ENCODE measurements around the gene ZNF778.

The ZNF778 gene

DNA sequence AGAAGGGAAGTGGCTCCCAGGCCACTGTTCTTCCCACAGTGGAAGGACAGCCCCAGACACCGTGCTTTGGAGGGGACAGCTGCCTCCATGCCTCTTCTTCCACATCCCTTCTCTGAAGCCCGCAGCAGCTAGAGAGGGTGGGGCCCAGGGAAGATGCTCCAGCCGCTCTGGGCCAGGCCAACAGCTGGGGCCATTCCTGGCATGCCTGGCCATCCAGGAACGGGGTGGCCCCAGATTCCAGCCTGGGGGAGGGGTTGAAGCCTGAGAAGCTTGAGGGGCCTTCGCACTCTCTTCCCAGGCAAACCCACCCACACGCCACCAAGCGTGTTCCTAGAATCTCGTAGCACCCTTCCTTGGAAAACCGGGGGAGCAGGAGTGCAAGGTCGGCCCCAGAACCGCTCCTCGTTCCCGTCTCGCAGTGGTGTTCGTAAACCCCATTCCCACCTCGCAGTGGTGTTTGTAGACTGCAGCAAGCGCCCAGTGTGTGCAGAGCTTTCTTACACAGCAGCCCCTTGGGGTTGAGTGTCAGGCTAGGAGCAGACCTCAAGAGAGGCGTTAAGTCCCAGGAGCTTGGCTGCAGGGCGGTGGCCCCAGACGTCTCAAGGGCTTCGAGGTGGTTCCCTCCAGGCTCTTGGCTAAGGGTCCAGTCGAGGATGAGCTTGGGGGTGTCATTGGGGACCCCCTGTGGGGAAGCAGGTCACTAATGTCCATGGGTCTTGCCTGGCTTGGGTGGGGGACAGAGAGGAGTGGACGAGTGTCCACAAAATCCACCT is 43.3 kb upstream of the ZNF778 start:
- TF ChIP-seq TAF1 (IDR thresholded peaks at IDR 0.05; ENCODE audit: borderline replicate concordance, low read depth, low read length): no peak
- TF ChIP-seq POLR2A (IDR thresholded peaks at IDR 0.05; ENCODE audit: low read depth, low read length): no peak
- no peak for TF ChIP-seq POLR2AphosphoS5 (IDR thresholded peaks at IDR 0.05; ENCODE audit: low read depth, low read length)
- no peak for DNase-seq (ENCODE audit: insufficient read length)
- no peak for FAIRE-seq

DNA sequence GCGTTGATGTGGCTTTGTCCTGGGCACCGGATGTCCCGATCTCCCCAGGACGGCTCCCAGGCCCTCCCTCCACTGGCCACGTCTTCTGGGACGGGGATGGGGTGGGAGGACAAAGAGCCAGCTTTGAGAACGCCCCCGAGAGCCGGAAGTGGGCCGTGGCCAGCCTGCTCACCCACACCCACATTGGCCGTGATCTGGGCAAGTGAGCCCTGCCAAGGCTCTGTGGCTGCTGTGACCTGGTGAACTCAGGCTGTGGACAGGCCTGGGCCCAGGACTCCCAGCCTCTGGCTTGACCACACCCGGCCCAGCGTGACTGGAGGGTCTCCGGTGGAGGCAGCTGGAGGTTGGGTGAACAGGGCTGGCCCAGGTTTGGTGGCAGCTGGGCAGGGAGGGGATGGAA is 42.6 kb upstream of the ZNF778 start:
- no peak for FAIRE-seq
- no peak for TF ChIP-seq POLR2A (IDR thresholded peaks at IDR 0.05; ENCODE audit: low read depth, low read length)
- TF ChIP-seq POLR2AphosphoS5 (IDR thresholded peaks at IDR 0.05; ENCODE audit: low read depth, low read length): no peak
- no peak for TF ChIP-seq TAF1 (IDR thresholded peaks at IDR 0.05; ENCODE audit: borderline replicate concordance, low read depth, low read length)
- no peak for DNase-seq (ENCODE audit: insufficient read length)

DNA sequence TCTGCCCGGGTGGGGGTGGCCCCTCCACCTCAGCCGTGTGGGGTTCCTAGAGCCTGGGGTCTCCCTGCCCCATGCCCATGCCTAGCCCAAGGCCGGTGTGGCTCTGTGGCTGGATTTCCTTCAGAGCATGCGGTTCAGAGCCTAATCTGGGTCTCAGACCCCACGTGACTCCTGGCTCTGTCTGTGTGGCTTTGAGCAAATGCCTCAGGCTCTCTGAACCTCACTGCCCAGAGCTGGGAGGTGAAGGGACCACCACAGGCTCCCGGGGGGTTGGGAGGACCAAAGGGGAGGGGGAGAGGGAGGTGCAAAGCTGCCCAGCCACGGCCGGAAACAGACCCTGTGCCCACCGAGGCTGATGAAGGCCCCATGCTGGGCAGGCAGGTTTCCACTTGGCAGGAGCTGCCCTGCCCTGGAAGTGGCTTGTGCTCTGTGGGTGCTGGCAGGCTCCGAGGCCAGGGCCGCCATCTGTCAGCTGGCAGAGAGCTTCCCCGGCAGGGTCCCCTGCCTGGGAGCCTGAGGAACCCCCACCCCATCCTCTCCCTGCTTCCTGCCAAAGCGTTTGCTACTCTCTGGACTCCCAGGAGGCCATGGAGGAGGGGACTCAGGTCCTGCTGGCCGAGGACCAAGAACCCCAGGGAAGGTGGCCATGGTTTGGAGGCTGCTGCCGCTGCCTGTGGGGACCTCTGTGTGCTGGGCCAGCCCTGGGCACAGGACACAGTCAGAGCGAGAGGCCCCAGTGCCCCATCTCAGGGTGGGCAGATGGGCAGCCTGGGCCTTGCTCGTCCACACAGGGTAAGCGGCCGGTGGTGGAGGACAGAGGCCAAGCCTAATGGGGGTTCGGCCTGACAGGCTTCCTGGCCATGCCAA is 42.0 kb upstream of the ZNF778 start:
- TF ChIP-seq POLR2A (IDR thresholded peaks at IDR 0.05; ENCODE audit: low read depth, low read length) (no peak), POLR2AphosphoS5 (IDR thresholded peaks at IDR 0.05; ENCODE audit: low read depth, low read length) (no peak), TAF1 (IDR thresholded peaks at IDR 0.05; ENCODE audit: borderline replicate concordance, low read depth, low read length) (no peak)
- no peak for DNase-seq (ENCODE audit: insufficient read length)
- no peak for FAIRE-seq

DNA sequence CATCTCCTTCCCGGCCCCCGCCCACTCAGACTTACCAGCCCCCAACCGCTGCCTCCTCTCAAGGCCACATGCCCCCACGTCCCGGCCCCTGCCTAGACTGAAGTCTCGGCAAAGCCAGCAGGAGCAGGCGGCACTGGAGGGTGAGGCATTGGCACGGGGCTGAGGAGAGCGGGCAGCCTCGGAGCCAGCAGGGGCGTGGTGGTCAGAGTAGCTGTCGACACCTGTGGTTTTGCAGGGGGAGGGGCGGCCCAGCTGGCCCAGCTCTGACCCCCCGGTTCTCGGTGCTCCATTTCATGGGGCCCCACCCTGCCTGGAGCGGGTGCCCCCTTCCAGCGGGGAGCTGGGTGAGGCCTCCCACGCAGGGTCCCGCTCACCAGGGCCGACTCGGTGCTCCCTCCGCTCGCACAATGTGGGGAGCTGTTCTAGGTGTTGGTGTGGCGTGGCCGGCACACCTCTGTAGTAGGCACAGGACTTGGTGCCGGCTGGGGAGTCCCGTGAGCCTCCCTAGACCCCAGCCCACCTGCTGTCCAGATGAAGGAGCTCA is 41.3 kb upstream of the ZNF778 start:
- FAIRE-seq (no peak), DNase-seq (ENCODE audit: insufficient read length) (no peak)
- no peak for TF ChIP-seq POLR2A (IDR thresholded peaks at IDR 0.05; ENCODE audit: low read depth, low read length)
- TF ChIP-seq TAF1 (IDR thresholded peaks at IDR 0.05; ENCODE audit: borderline replicate concordance, low read depth, low read length): no peak
- no peak for TF ChIP-seq POLR2AphosphoS5 (IDR thresholded peaks at IDR 0.05; ENCODE audit: low read depth, low read length)

DNA sequence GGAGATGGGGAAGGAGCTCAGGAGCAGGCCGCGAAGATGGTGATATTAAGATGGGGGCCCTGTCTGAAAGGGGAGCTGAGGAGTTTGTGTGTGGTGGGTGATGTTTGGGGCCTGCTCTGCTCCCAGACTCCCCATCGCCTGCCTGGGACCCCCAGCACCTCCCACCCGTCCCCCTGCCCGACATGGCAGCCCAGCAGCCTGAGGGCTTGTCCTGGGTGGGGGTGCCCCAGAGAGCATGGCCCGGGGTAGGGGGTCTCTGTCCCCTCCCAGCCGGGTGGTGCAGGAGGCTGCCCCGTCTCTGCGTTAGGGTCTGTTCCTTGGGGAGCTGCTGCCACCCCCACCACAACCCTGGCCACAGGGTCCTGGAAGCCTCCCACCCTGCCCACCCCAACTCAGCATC is 40.8 kb upstream of the ZNF778 start:
- FAIRE-seq: no peak

DNA sequence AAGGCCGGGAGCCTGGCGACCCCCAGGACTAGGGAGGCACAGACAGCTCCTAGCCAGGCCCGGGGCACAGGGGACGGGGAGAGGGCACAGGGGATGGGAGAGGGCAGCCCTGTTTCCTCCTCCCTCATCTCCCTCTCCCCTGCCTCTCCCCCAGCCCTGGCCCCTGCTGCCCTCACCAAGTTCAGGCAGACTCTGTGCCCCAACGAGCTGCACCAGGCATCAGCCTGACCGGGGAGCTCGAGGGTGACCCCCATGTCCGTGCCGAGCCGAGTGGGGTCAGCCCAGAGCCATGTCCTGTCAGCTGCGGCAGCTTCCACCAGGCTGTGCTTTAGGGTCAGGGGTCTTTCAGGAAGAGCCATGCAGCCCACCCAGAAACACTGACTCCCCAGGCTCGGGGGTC is 40.0 kb upstream of the ZNF778 start:
- TF ChIP-seq TAF1 (IDR thresholded peaks at IDR 0.05; ENCODE audit: borderline replicate concordance, low read depth, low read length) (no peak), POLR2A (IDR thresholded peaks at IDR 0.05; ENCODE audit: low read depth, low read length) (no peak), POLR2AphosphoS5 (IDR thresholded peaks at IDR 0.05; ENCODE audit: low read depth, low read length) (no peak)
- no peak for FAIRE-seq
- no peak for DNase-seq (ENCODE audit: insufficient read length)

More for the DNA sequence above, 40.8 kb upstream of the ZNF778 start:
- no peak for DNase-seq (ENCODE audit: insufficient read length)
- TF ChIP-seq TAF1 (IDR thresholded peaks at IDR 0.05; ENCODE audit: borderline replicate concordance, low read depth, low read length) (no peak), POLR2A (IDR thresholded peaks at IDR 0.05; ENCODE audit: low read depth, low read length) (no peak), POLR2AphosphoS5 (IDR thresholded peaks at IDR 0.05; ENCODE audit: low read depth, low read length) (no peak)

DNA sequence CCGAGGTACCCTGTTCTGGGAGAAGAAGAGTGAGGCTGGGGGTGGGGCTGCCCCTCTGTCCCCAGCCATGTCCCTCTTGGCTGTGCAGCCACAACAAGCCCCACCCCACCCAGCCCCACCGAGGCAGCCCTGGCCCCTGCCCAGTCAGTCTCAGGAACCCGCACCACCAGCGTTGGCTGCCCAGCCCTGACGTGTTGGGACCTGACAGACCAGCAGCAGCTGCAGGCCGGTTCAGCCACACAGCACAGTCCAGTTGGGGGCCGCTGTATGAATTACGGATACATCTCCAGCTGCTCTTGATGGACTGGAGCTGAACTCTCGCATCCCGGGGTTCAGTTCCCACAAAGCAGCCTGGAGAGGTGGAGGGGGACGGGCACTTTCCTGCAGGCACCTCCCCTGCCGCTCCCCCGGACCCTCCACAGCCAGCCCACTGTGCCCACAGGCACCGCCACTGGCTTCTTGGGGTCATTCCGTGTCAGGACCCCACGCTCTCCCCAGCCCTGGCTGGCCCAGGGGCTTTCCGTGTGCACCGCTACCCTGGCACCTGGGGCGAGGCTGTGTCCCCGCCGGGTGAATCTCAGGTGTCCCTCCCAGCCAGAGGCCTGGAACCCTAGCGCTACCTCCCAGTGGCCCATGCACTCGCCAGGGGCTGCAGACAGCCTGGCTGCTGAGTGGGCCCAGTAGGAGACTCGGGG is 38.9 kb upstream of the ZNF778 start:
- no peak for TF ChIP-seq POLR2AphosphoS5 (IDR thresholded peaks at IDR 0.05; ENCODE audit: low read depth, low read length)
- no peak for FAIRE-seq
- no peak for DNase-seq (ENCODE audit: insufficient read length)

DNA sequence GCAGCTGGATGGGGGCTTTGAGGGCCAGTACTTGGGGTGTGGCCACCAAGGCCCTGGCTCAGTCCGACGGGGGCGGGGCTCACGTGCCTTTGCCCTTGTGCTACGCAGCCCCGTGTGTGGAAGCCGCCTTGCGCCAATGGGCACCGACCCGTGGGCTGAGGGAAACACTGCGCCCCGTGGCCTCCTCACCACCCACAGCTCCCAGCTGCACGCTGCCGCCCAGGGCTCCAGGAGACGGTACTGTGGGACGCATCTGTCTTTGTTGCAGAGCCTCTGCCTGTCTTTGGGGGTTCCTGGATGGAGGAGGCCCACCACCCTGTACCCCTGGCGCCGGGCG is 38.4 kb upstream of the ZNF778 start:
- no peak for TF ChIP-seq TAF1 (IDR thresholded peaks at IDR 0.05; ENCODE audit: borderline replicate concordance, low read depth, low read length)
- no peak for TF ChIP-seq POLR2AphosphoS5 (IDR thresholded peaks at IDR 0.05; ENCODE audit: low read depth, low read length)
- no peak for TF ChIP-seq POLR2A (IDR thresholded peaks at IDR 0.05; ENCODE audit: low read depth, low read length)
- FAIRE-seq: no peak
- DNase-seq (ENCODE audit: insufficient read length): no peak

DNA sequence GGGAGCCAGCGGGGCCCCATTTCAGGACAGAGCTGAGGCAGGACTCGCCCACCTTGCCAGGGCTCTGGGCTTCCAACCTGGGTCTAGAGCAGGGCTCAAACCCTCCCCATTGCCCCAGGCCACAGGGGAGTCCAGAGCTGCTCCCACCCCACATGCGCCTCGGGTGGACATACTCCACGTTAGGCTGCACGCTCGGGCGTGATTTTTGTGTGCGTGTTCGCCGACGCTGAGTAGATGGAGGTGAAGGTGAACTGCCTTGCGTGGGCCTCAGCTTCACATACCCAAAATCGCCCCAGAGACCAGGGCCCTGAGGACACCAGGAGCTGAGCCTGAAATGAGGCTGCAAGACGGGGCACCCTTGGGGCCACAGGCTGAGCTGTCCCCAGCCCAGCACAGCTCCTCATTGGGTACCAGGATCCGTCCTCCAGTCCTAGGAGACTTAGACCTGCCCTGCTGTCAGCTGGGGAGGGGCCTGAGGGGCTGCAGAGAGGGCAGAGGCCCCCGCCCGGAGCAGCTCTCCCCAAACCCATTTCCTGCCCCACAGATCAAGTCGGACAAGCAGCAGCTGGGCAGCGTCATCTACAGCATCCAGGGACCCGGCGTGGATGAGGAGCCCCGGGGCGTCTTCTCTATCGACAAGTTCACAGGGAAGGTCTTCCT is 37.7 kb upstream of the ZNF778 start:
- FAIRE-seq: no peak
- DNase-seq (ENCODE audit: insufficient read length): no peak
- TF ChIP-seq POLR2A (IDR thresholded peaks at IDR 0.05; ENCODE audit: low read depth, low read length): no peak
- TF ChIP-seq POLR2AphosphoS5 (IDR thresholded peaks at IDR 0.05; ENCODE audit: low read depth, low read length): no peak
- no peak for TF ChIP-seq TAF1 (IDR thresholded peaks at IDR 0.05; ENCODE audit: borderline replicate concordance, low read depth, low read length)

DNA sequence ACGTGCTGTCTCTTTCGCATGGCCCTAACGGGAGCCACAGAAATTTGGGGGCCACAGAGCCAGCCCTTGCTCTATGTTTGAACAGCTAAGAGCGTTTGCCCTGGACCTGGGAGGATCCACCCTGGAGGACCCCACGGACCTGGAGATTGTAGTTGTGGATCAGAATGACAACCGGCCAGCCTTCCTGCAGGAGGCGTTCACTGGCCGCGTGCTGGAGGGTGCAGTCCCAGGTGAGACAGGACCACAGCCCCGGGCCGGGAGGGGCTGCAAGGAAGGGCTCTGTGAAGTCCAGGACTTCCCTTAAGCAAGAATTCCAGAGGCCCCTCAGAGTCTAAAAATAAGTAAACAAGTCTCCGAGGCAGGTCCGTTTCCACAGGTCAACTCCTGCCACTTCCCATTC is 34.0 kb upstream of the ZNF778 start:
- FAIRE-seq: no peak
- TF ChIP-seq TAF1 (IDR thresholded peaks at IDR 0.05; ENCODE audit: borderline replicate concordance, low read depth, low read length) (no peak), POLR2A (IDR thresholded peaks at IDR 0.05; ENCODE audit: low read depth, low read length) (no peak), POLR2AphosphoS5 (IDR thresholded peaks at IDR 0.05; ENCODE audit: low read depth, low read length) (no peak)
- no peak for DNase-seq (ENCODE audit: insufficient read length)

Data from GM12892 (cell line).